ENCODE data around the gene FTSJ3.
A peak's percentile ranks its signal among the peaks of the same experiment; 100 is the strongest.

FTSJ3 gene

GRCh38 chr17:63838631-63839171, 11.2 kb upstream of the FTSJ3 start:
- no peak for DNase-seq
- Mint-ChIP-seq H3K27me3 (no peaks in the 10 kb centered on the region), H3K9me3 (no peaks in the 10 kb centered on the region), H3K36me3 (ENCODE audit: insufficient read depth) (peaks cover 64% of the 10 kb centered on the region), H3K4me3 (peak overlapping the region; percentile 46 to 51), H3K27ac (peak overlapping the region in 1 of 2 donors; percentile 78), H3K4me1 (ENCODE audit: low read depth in 2 of 2) (peaks cover 33 to 40% of the 10 kb centered on the region in 2 donors)
- ATAC-seq (replicated peaks): no peak

- Mint-ChIP-seq H3K4me3 (peak overlapping the region in 1 of 2 donors; percentile 29), H3K4me1 (ENCODE audit: low read depth in 2 of 2) (peaks cover 34 to 38% of the 10 kb centered on the region in 2 donors)
Measured at GRCh38 chr17:63837962-63838600, 10.6 kb upstream of the FTSJ3 start.

DNA sequence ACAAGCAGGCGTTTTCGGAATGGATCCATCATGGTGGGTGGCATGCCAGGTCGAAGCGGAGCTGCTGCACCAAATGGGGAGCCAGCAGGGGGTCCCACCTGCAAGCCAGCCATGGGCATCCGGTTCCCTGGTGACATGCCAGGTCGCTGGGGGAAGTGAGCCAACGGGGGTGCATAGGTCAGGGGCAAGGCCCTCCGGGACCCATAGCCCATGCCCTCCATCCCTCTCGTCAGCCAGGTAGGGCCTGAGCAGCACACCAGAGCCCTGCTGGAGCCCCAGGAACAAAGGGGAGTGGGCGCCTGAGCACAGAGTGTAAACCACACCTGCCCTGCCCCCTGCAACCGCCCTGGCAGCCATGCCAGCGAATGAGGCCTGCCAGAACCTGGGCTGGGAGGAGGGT, 10.0 kb upstream of the FTSJ3 start:
- Mint-ChIP-seq H3K4me3 (peak overlapping the region in 1 of 2 donors; percentile 29), H3K4me1 (ENCODE audit: low read depth in 2 of 2) (peaks cover 34 to 38% of the 10 kb centered on the region in 2 donors), H3K27me3 (no peaks in the 10 kb centered on the region), H3K36me3 (ENCODE audit: insufficient read depth) (peaks cover 65% of the 10 kb centered on the region), H3K9me3 (no peaks in the 10 kb centered on the region), H3K27ac (peak overlapping the region; percentile 68 to 78)
- no peak for DNase-seq
- no peak for ATAC-seq (replicated peaks)

More at GRCh38 chr17:63837962-63838600, 10.6 kb upstream of the FTSJ3 start:
- peak overlapping the region in 1 of 2 donors; percentile 78 for H3K27ac Mint-ChIP-seq
- no peaks in the 10 kb centered on the region for H3K27me3 Mint-ChIP-seq
- no peak for ATAC-seq (replicated peaks)
- H3K36me3 Mint-ChIP-seq (ENCODE audit: insufficient read depth): peaks cover 64% of the 10 kb centered on the region
- no peak for DNase-seq
- H3K9me3 Mint-ChIP-seq: no peaks in the 10 kb centered on the region

GRCh38 chr17:63836811-63837210, 9.3 kb upstream of the FTSJ3 start:
- Mint-ChIP-seq H3K27ac (peak overlapping the region in 1 of 2 donors; percentile 68), H3K4me1 (ENCODE audit: low read depth in 2 of 2) (peaks cover 33 to 42% of the 10 kb centered on the region in 2 donors), H3K9me3 (no peaks in the 10 kb centered on the region), H3K36me3 (ENCODE audit: insufficient read depth) (peaks cover 68% of the 10 kb centered on the region), H3K27me3 (no peaks in the 10 kb centered on the region), H3K4me3 (no peak overlapping the region)
- ATAC-seq (replicated peaks) (no peak), DNase-seq (no peak)

DNA sequence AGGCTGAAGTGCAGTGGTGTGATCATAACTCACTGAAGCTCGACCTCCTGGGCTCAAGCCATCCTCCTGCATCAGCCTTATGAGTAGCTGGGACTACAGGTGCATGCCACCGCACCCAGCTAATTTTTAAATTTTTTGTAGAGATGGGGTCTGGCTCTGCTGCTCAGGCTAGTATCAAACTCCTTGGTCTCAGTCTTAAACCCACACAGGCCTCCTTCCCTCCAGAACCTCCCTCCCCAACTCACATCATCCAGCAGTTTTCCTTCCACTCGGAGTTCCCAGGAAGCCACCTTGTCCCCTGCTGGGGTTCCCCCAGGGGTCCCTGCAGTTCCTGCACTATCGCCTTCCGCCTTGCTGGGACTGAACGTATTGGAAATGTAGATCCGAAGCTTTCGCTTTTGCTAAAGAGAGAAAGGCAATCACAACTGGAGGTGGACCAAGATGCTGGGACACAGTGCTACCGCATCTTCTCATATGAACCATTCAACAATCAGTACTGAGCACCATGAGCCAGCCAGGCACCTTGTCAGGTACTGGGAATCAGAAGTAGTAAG, 7.8 kb upstream of the FTSJ3 start:
- no peaks in the 10 kb centered on the region for H3K27me3 Mint-ChIP-seq
- H3K36me3 Mint-ChIP-seq (ENCODE audit: insufficient read depth): peaks cover 72% of the 10 kb centered on the region
- peak overlapping the region in 1 of 2 donors; percentile 79 for H3K27ac Mint-ChIP-seq
- DNase-seq (no peak), ATAC-seq (replicated peaks) (no peak)
- H3K4me3 Mint-ChIP-seq: no peak overlapping the region
- H3K4me1 Mint-ChIP-seq (ENCODE audit: low read depth in 2 of 2): peaks cover 31 to 42% of the 10 kb centered on the region in 2 donors
- no peaks in the 10 kb centered on the region for H3K9me3 Mint-ChIP-seq

GRCh38 chr17:63834431-63835166, 7.1 kb upstream of the FTSJ3 start:
- Mint-ChIP-seq H3K27ac (peak overlapping the region; percentile 20 to 65), H3K36me3 (ENCODE audit: insufficient read depth) (peaks cover 78% of the 10 kb centered on the region), H3K4me3 (no peak overlapping the region), H3K27me3 (no peaks in the 10 kb centered on the region), H3K4me1 (ENCODE audit: low read depth in 2 of 2) (peaks cover 35 to 48% of the 10 kb centered on the region in 2 donors), H3K9me3 (no peaks in the 10 kb centered on the region)
- peak; percentile 91 for ATAC-seq (replicated peaks)
- peak; percentile 54 to 63 (median 59) for DNase-seq

- H3K4me1 Mint-ChIP-seq (ENCODE audit: low read depth in 2 of 2): peaks cover 42 to 52% of the 10 kb centered on the region in 2 donors
- peaks cover 80% of the 10 kb centered on the region for H3K36me3 Mint-ChIP-seq (ENCODE audit: insufficient read depth)
- peak overlapping the region; percentile 31 to 55 for H3K27ac Mint-ChIP-seq
Measured at GRCh38 chr17:63833741-63834373, 6.4 kb upstream of the FTSJ3 start.

DNA sequence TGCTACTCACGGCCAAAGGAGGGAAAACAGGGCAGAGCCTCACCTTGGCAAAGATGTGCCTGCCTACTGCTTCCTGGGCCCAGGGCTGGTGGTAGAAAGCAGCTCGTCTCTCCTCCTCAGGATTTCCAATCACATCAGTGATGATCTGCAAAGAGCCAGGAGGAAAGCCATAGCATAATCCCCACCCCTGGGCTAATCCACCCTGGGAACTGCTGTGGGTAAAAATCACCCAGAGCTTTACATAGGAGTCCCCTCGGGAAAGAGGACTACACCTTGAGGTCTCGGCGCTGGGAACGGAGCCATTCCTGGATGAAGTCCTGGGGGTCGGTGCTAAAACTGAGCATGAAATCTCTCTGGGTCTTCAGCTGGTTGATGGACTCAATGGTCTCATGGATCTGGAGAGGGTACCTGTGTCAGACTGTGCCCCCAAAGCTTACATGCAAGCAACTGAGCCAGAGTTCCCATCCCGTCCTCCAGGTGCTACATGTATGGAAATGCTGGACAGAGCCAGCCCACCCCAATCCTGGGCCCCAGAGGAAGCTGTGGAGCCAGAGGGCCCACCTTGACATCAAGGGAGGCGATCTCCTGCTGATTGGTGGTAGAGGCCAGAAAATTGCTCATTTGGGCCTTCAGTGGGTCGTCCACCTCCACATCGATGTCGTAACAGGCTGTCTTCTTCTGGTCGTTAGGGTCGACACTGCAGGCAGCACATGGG, 5.7 kb upstream of the FTSJ3 start:
- H3K4me3 Mint-ChIP-seq: no peak overlapping the region
- DNase-seq (no peak), ATAC-seq (replicated peaks) (no peak)
- H3K4me1 Mint-ChIP-seq (ENCODE audit: low read depth in 2 of 2): peaks cover 48 to 49% of the 10 kb centered on the region in 2 donors
- peaks cover 81% of the 10 kb centered on the region for H3K36me3 Mint-ChIP-seq (ENCODE audit: insufficient read depth)
- H3K27me3 Mint-ChIP-seq: no peaks in the 10 kb centered on the region
- H3K27ac Mint-ChIP-seq: peak overlapping the region; percentile 31 to 66
- H3K9me3 Mint-ChIP-seq: no peaks in the 10 kb centered on the region

More at GRCh38 chr17:63833741-63834373, 6.4 kb upstream of the FTSJ3 start:
- no peak for DNase-seq
- ATAC-seq (replicated peaks): no peak
- Mint-ChIP-seq H3K4me3 (no peak overlapping the region), H3K27me3 (no peaks in the 10 kb centered on the region), H3K9me3 (no peaks in the 10 kb centered on the region)

GRCh38 chr17:63832455-63832854, 5.0 kb upstream of the FTSJ3 start:
- H3K4me1 Mint-ChIP-seq (ENCODE audit: low read depth in 2 of 2): peaks cover 50 to 54% of the 10 kb centered on the region in 2 donors
- H3K4me3 Mint-ChIP-seq: peak overlapping the region in 1 of 2 donors; percentile 1
- no peak for DNase-seq
- H3K27ac Mint-ChIP-seq: peak overlapping the region; percentile 66 to 72
- H3K9me3 Mint-ChIP-seq: no peaks in the 10 kb centered on the region
- H3K27me3 Mint-ChIP-seq: no peaks in the 10 kb centered on the region
- peaks cover 84% of the 10 kb centered on the region for H3K36me3 Mint-ChIP-seq (ENCODE audit: insufficient read depth)
- ATAC-seq (replicated peaks): no peak

- Mint-ChIP-seq H3K27ac (peak overlapping the region; percentile 66 to 72), H3K27me3 (no peaks in the 10 kb centered on the region), H3K4me1 (ENCODE audit: low read depth in 2 of 2) (peaks cover 47 to 53% of the 10 kb centered on the region in 2 donors), H3K9me3 (no peaks in the 10 kb centered on the region), H3K36me3 (ENCODE audit: insufficient read depth) (peaks cover 85% of the 10 kb centered on the region), H3K4me3 (peak overlapping the region in 1 of 2 donors; percentile 1)
- ATAC-seq (replicated peaks) (no peak), DNase-seq (no peak)
Measured at GRCh38 chr17:63832014-63832413, 4.6 kb upstream of the FTSJ3 start.

DNA sequence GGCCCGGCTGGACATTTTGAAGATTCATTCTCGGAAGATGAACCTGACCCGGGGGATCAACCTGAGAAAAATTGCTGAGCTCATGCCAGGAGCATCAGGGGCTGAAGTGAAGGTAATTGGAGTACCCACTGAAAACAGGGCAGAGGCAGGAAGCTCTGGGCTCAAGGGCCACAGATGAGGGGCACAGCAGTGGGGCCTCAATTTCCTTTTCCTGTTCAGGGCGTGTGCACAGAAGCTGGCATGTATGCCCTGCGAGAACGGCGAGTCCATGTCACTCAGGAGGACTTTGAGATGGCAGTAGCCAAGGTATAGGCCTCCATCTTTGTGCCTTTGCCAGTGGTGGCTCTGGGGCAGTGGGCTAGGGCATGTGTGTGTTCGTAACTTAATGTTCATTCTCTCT, 4.0 kb upstream of the FTSJ3 start:
- no peaks in the 10 kb centered on the region for H3K9me3 Mint-ChIP-seq
- ATAC-seq (replicated peaks): no peak
- peaks cover 87% of the 10 kb centered on the region for H3K36me3 Mint-ChIP-seq (ENCODE audit: insufficient read depth)
- no peaks in the 10 kb centered on the region for H3K27me3 Mint-ChIP-seq
- no peak for DNase-seq
- peak overlapping the region; percentile 29 to 66 for H3K27ac Mint-ChIP-seq
- H3K4me3 Mint-ChIP-seq: peak overlapping the region in 1 of 2 donors; percentile 41
- H3K4me1 Mint-ChIP-seq (ENCODE audit: low read depth in 2 of 2): peaks cover 50 to 53% of the 10 kb centered on the region in 2 donors

GRCh38 chr17:63830904-63831491, 3.5 kb upstream of the FTSJ3 start:
- Mint-ChIP-seq H3K27ac (peak overlapping the region; percentile 29 to 66), H3K27me3 (no peaks in the 10 kb centered on the region), H3K4me3 (peak overlapping the region; percentile 11 to 41), H3K9me3 (no peaks in the 10 kb centered on the region), H3K36me3 (ENCODE audit: insufficient read depth) (peaks cover 85% of the 10 kb centered on the region), H3K4me1 (ENCODE audit: low read depth in 2 of 2) (peaks cover 54 to 58% of the 10 kb centered on the region in 2 donors)
- no peak for DNase-seq
- ATAC-seq (replicated peaks): no peak
